Activated CD4-positive, alpha-beta T cell treated with anti-CD3 and anti-CD28 coated beads, Interleukin-2, amount 10 ng/mL, durations not matched to agents 7 days and 5 days (primary cell): ENCODE data around the gene ENO4. TPM values are rescaled to one million over a fixed set of nuclear protein-coding genes. Genes with fewer than 3 reads are reported as not detected.

Experiments
- CTCF ChIA-PET: fragments of 350-600 bp; sonication (Branson Sonifier 250); formaldehyde crosslinking; loops from one replicate; lab custom pipeline; 2021; ENCODE audit warnings: antibody characterized with exemption; lab: Charles Lee
- POLR2A ChIA-PET: fragments of 350-600 bp; sonication (Branson Sonifier 250); formaldehyde crosslinking; loops from one replicate; lab custom pipeline; 2021; ENCODE audit warnings: antibody characterized with exemption; lab: Charles Lee
- DNase-seq: peaks from one replicate; pipeline ENCODE4 v3.0.0-alpha.2; 2020
- H3K27ac Mint-ChIP-seq: one replicate; pipeline ENCODE4 v1.8.0; 2021; ENCODE audit warnings: mild to moderate bottlenecking, moderate library complexity, mixed read lengths
- H3K27me3 Mint-ChIP-seq: one replicate; pipeline ENCODE4 v1.8.0; 2021; ENCODE audit warnings: mixed read lengths
- H3K36me3 Mint-ChIP-seq: one replicate; pipeline ENCODE4 v1.8.0; 2021; ENCODE audit warnings: low read depth, mixed read lengths
- H3K4me1 Mint-ChIP-seq: one replicate; pipeline ENCODE4 v1.8.0; 2021; ENCODE audit warnings: mixed read lengths
- H3K4me3 Mint-ChIP-seq: one replicate; pipeline ENCODE4 v1.8.0; 2021; ENCODE audit warnings: mild to moderate bottlenecking, moderate library complexity, mixed read lengths
- H3K9me3 Mint-ChIP-seq: one replicate; pipeline ENCODE4 v1.8.0; 2021; ENCODE audit warnings: mixed read lengths
- total RNA-seq, 2 experiments: library from RNA; stranded (reverse); gene quantifications; one replicate each; pipeline ENCODE4 v1.2.3, GENCODE V29; 2021

ENO4 gene
- total RNA-seq, 2 experiments from 2014 or later: not detected

- Mint-ChIP-seq H3K9me3 (no peaks in the 10 kb centered on the region), H3K36me3 (no peaks in the 10 kb centered on the region), H3K27me3 (no peaks in the 10 kb centered on the region), H3K4me1 (no peaks in the 10 kb centered on the region), H3K27ac (no peak overlapping the region), H3K4me3 (no peak overlapping the region)
- POLR2A ChIA-PET: no interaction called here
- CTCF ChIA-PET: no interaction called here
- DNase-seq: no peak
These were observed 61.6 kb downstream of the ENO4 start for GRCh38 chr10:116910910-116911309.

GRCh38 chr10:116912162-116912561 is 62.9 kb downstream of the ENO4 start:
- ChIA-PET POLR2A (no interaction called here), CTCF (no interaction called here)
- H3K4me3 Mint-ChIP-seq: no peak overlapping the region
- no peaks in the 10 kb centered on the region for H3K27me3 Mint-ChIP-seq
- H3K9me3 Mint-ChIP-seq: no peaks in the 10 kb centered on the region
- no peak for DNase-seq
- no peak overlapping the region for H3K27ac Mint-ChIP-seq
- H3K4me1 Mint-ChIP-seq: no peaks in the 10 kb centered on the region
- no peaks in the 10 kb centered on the region for H3K36me3 Mint-ChIP-seq

- no peak for DNase-seq
- H3K4me3 Mint-ChIP-seq: no peak overlapping the region
- H3K9me3 Mint-ChIP-seq: no peaks in the 10 kb centered on the region
- ChIA-PET CTCF (interaction anchor here (0.6 kb wide), 1 partner anchor 9 kb away, joined by 3 read pairs; no protein-coding TSS in a partner anchor), POLR2A (no interaction called here)
- no peaks in the 10 kb centered on the region for H3K36me3 Mint-ChIP-seq
- no peaks in the 10 kb centered on the region for H3K27me3 Mint-ChIP-seq
- H3K4me1 Mint-ChIP-seq: no peaks in the 10 kb centered on the region
- H3K27ac Mint-ChIP-seq: no peak overlapping the region
These were observed 64.4 kb downstream of the ENO4 start for GRCh38 chr10:116913695-116914094.

GRCh38 chr10:116915340-116915739 is 66.0 kb downstream of the ENO4 start:
- CTCF ChIA-PET: no interaction called here
- Mint-ChIP-seq H3K4me3 (no peak overlapping the region), H3K4me1 (no peaks in the 10 kb centered on the region), H3K27me3 (no peaks in the 10 kb centered on the region), H3K27ac (no peak overlapping the region), H3K36me3 (no peaks in the 10 kb centered on the region), H3K9me3 (no peaks in the 10 kb centered on the region)
- POLR2A ChIA-PET: no interaction called here
- DNase-seq: no peak

- Mint-ChIP-seq H3K27me3 (no peaks in the 10 kb centered on the region), H3K4me1 (no peaks in the 10 kb centered on the region), H3K36me3 (no peaks in the 10 kb centered on the region), H3K4me3 (no peak overlapping the region), H3K9me3 (no peaks in the 10 kb centered on the region), H3K27ac (no peak overlapping the region)
- ChIA-PET POLR2A (no interaction called here), CTCF (interaction anchor here (1.0 kb wide), 1 partner anchor 27 kb away, joined by 3 read pairs; no protein-coding TSS in a partner anchor)
- DNase-seq: no peak
These were observed 68.2 kb downstream of the ENO4 start for GRCh38 chr10:116917481-116917880.

- Mint-ChIP-seq H3K4me1 (no peaks in the 10 kb centered on the region), H3K27ac (no peak overlapping the region), H3K36me3 (no peaks in the 10 kb centered on the region), H3K27me3 (no peaks in the 10 kb centered on the region), H3K9me3 (no peaks in the 10 kb centered on the region), H3K4me3 (no peak overlapping the region)
- CTCF ChIA-PET: no interaction called here
- no peak for DNase-seq
- POLR2A ChIA-PET: no interaction called here
These were observed 69.3 kb downstream of the ENO4 start for GRCh38 chr10:116918583-116918982.

- Mint-ChIP-seq H3K36me3 (no peaks in the 10 kb centered on the region), H3K9me3 (no peaks in the 10 kb centered on the region), H3K4me3 (no peak overlapping the region), H3K27me3 (no peaks in the 10 kb centered on the region), H3K4me1 (no peaks in the 10 kb centered on the region), H3K27ac (no peak overlapping the region)
- CTCF ChIA-PET: no interaction called here
- POLR2A ChIA-PET: no interaction called here
- no peak for DNase-seq
These were observed 69.9 kb downstream of the ENO4 start for GRCh38 chr10:116919164-116919563.

GRCh38 chr10:116919706-116920105 is 70.4 kb downstream of the ENO4 start:
- no peak for DNase-seq
- ChIA-PET CTCF (no interaction called here), POLR2A (no interaction called here)
- Mint-ChIP-seq H3K36me3 (no peaks in the 10 kb centered on the region), H3K27me3 (no peaks in the 10 kb centered on the region), H3K9me3 (no peaks in the 10 kb centered on the region), H3K4me1 (no peaks in the 10 kb centered on the region), H3K4me3 (no peak overlapping the region), H3K27ac (no peak overlapping the region)

GRCh38 chr10:116925056-116925455 is 75.8 kb downstream of the ENO4 start:
- Mint-ChIP-seq H3K9me3 (no peaks in the 10 kb centered on the region), H3K4me3 (no peak overlapping the region), H3K36me3 (no peaks in the 10 kb centered on the region), H3K4me1 (no peaks in the 10 kb centered on the region), H3K27me3 (peaks cover 1% of the 10 kb centered on the region), H3K27ac (no peak overlapping the region)
- POLR2A ChIA-PET: no interaction called here
- no peak for DNase-seq
- CTCF ChIA-PET: no interaction called here

- H3K27ac Mint-ChIP-seq: no peak overlapping the region
- ChIA-PET CTCF (no interaction called here), POLR2A (no interaction called here)
- no peak overlapping the region for H3K4me3 Mint-ChIP-seq
- DNase-seq: no peak
- H3K36me3 Mint-ChIP-seq: no peaks in the 10 kb centered on the region
- H3K27me3 Mint-ChIP-seq: peaks cover 1% of the 10 kb centered on the region
- no peaks in the 10 kb centered on the region for H3K9me3 Mint-ChIP-seq
- H3K4me1 Mint-ChIP-seq: no peaks in the 10 kb centered on the region
These were observed 77.1 kb downstream of the ENO4 start for GRCh38 chr10:116926426-116926825.

- peaks cover 1% of the 10 kb centered on the region for H3K27me3 Mint-ChIP-seq
- no peaks in the 10 kb centered on the region for H3K9me3 Mint-ChIP-seq
- H3K4me3 Mint-ChIP-seq: no peak overlapping the region
- H3K27ac Mint-ChIP-seq: no peak overlapping the region
- H3K4me1 Mint-ChIP-seq: no peaks in the 10 kb centered on the region
- ChIA-PET CTCF (no interaction called here), POLR2A (no interaction called here)
- no peak for DNase-seq
- no peaks in the 10 kb centered on the region for H3K36me3 Mint-ChIP-seq
These were observed 82.5 kb downstream of the ENO4 start for GRCh38 chr10:116931806-116932205.

Other genes with a start within 250 kb of the ENO4 start
- gene PNLIPRP2, start 228.5 kb upstream of the ENO4 start, total RNA-seq: not detected
- gene HSPA12A, start 106.9 kb upstream of the ENO4 start, total RNA-seq: under 1 TPM in 1 of 2 experiments, not detected in 1; 0.08 TPM
- under 1 TPM; 0.40 to 0.45 TPM for gene SHTN1, start 155.7 kb downstream of the ENO4 start, total RNA-seq